Fibroblast of mammary gland (primary cell): Measurements from ENCODE around the gene TMEM250.
A peak's percentile ranks its signal among the peaks of the same experiment; 100 is the strongest.

Experiments
- DNase-seq: peaks from one replicate; pipeline ENCODE4 v3.0.0-alpha.2; 2010; ENCODE audit warnings: low read depth
- H3K4me3 ChIP-seq: 2 replicates; pipeline ENCODE4 v1.5.1; 2011; ENCODE audit warnings: low read depth, mild to moderate bottlenecking, low read length, moderate library complexity; ENCODE audit not compliant: control insufficient read depth
- TF ChIP-seq, protein P1 (sequence below): conservative IDR thresholded peaks from 2 replicates; pipeline ENCODE4 v1.5.1; 2011; ENCODE audit warnings: low read depth, low read length, inconsistent platforms; ENCODE audit not compliant: control insufficient read depth, insufficient read depth

TMEM250 gene, protein sequence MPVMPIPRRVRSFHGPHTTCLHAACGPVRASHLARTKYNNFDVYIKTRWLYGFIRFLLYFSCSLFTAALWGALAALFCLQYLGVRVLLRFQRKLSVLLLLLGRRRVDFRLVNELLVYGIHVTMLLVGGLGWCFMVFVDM

GRCh38 chr9:136118320-136119060 lies at the start of gene TMEM250:
TSS of gene TMEM250 (minus strand) at chr9:136118875. CDS start at chr9:136116900, 1,975 bp downstream.
- TF ChIP-seq, protein P1, sequence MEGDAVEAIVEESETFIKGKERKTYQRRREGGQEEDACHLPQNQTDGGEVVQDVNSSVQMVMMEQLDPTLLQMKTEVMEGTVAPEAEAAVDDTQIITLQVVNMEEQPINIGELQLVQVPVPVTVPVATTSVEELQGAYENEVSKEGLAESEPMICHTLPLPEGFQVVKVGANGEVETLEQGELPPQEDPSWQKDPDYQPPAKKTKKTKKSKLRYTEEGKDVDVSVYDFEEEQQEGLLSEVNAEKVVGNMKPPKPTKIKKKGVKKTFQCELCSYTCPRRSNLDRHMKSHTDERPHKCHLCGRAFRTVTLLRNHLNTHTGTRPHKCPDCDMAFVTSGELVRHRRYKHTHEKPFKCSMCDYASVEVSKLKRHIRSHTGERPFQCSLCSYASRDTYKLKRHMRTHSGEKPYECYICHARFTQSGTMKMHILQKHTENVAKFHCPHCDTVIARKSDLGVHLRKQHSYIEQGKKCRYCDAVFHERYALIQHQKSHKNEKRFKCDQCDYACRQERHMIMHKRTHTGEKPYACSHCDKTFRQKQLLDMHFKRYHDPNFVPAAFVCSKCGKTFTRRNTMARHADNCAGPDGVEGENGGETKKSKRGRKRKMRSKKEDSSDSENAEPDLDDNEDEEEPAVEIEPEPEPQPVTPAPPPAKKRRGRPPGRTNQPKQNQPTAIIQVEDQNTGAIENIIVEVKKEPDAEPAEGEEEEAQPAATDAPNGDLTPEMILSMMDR = no peak
- peak; percentile 95 for DNase-seq

GRCh38 chr9:136163248-136163850 lies 44.7 kb upstream of the TMEM250 start:
- no peak for DNase-seq
- no peak overlapping the region for H3K4me3 ChIP-seq
- TF ChIP-seq, protein P1 = no peak

More at GRCh38 chr9:136118320-136119060, at the start of gene TMEM250:
- H3K4me3 ChIP-seq = peak within 1 kb of the TSS; percentile 60

DNA sequence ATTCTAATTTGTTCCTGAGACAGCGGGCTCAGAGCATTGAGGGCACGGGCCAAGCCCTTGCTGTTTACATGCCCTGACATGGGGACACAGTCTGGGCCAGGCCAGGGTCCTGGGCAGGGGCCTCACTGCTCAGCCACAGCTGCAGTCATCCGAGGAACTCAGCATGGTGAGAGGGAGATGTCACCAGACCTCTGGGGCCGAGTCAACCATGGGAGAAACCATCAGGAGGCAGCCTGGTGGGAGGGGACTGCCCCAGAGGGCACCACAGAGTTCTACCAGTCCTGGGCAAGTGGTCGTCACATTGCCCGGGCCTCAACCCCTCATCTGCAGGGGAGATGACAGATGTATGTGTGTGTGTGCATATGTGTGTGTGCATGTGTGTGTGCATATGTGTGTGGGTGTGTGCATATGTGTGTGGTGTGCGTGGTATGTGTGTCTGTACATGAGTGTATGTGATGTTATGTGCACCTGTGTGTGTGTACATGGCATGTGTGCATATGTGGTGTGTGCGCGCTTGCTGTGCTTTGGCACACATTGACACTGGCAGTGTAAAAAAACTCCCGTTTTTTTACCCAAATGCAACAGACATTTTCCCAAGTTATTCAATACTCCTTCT lies 42.4 kb upstream of the TMEM250 start:
- H3K4me3 ChIP-seq = no peak overlapping the region
- no peak for DNase-seq
- TF ChIP-seq, protein P1 = no peak

DNA sequence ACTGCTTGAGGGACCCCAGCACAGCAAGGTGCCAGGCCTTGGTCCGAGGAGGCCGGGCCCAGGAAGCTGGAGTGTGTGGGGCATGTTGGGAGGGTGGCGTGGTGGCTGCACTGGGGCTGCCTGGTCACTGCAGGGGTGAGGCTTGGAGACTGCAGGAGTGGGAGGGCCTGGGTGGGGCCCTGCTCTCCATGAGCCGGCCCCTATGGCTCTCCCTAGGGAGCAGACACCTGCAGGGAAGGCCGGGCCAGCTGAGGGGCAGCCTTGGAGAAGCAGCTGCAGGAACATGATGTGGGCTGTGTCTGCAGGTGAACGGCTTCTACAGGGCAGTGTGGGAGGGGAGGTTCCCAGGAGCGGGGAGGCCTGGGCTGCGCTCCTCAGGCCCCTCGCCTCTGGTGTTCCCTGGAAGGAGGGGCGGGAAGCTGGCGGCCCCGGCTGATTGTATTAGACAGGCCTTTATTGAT lies 41.7 kb upstream of the TMEM250 start:
- no peak overlapping the region for H3K4me3 ChIP-seq
- TF ChIP-seq, protein P1 = no peak
- DNase-seq = no peak

GRCh38 chr9:136159851-136160250 lies 41.2 kb upstream of the TMEM250 start:
- TF ChIP-seq, protein P1 = no peak
- no peak for DNase-seq
- no peak overlapping the region for H3K4me3 ChIP-seq

- no peak for DNase-seq
- TF ChIP-seq, protein P1 = no peak
- H3K4me3 ChIP-seq = no peak overlapping the region
These were observed 39.0 kb upstream of the TMEM250 start for GRCh38 chr9:136157477-136158265.
